PC-3 (cell line): Measurements from ENCODE around the gene RFTN1. TPM values are rescaled to one million over a fixed set of nuclear protein-coding genes. Genes with fewer than 3 reads are reported as not detected.

ENCODE experiments used
- ATAC-seq: fragments of 200-7000 bp; cut with Tn5 transposase; 2 replicates; pipeline ENCODE4 v1.9.1; 2020; ENCODE audit warnings: mild to moderate bottlenecking, moderate library complexity
- BruUV-seq: library from RNA; stranded (reverse); fragments of 400-500 nt; replicated peaks from 2 replicates; lab custom pipeline; 2021; lab: Mats Ljungman, UMichigan
- CTCF ChIA-PET: fragments of 300-600 bp; sonication (Branson Sonifier 250); formaldehyde crosslinking; loops from one replicate; lab custom pipeline; 2022; ENCODE audit warnings: antibody characterized with exemption; lab: Charles Lee
- POLR2A ChIA-PET: fragments of 300-600 bp; sonication (Branson Sonifier 250); formaldehyde crosslinking; loops from one replicate; lab custom pipeline; 2022; ENCODE audit warnings: antibody characterized with exemption; ENCODE audit not compliant: unreplicated experiment; lab: Charles Lee
- DNase-seq: peaks from one replicate; pipeline ENCODE4 v3.0.0-alpha.2; 2015
- H2AFZ ChIP-seq: fragments of 300-600 bp; sonication (generic); 2 replicates; pipeline ENCODE4 v1.6.0; 2016; ENCODE audit warnings: antibody characterized with exemption, low read length
- H3F3A ChIP-seq: fragments of 300-600 bp; sonication (generic); one replicate; pipeline ENCODE4 v1.6.0; 2017; ENCODE audit warnings: antibody characterized with exemption, low read length, control low read depth, mild to moderate bottlenecking; ENCODE audit not compliant: unreplicated experiment
- H3K27ac ChIP-seq: fragments of 300-600 bp; sonication (generic); 2 replicates; pipeline ENCODE4 v1.5.1; 2016; ENCODE audit warnings: mild to moderate bottlenecking, low read length
- H3K27me3 ChIP-seq: fragments of 300-600 bp; sonication (generic); 2 replicates; pipeline ENCODE4 v1.6.1; 2016; ENCODE audit warnings: low read length, mixed read lengths
- H3K36me3 ChIP-seq: fragments of 300-600 bp; sonication (generic); 2 replicates; pipeline ENCODE4 v1.6.1; 2016; ENCODE audit warnings: low read depth, mixed run types, low read length, mixed read lengths
- H3K4me1 ChIP-seq: fragments of 300-600 bp; sonication (generic); 2 replicates; pipeline ENCODE4 v1.5.1; 2016; ENCODE audit warnings: low read length; ENCODE audit not compliant: insufficient read depth
- H3K4me2 ChIP-seq: fragments of 300-600 bp; sonication (generic); 2 replicates; pipeline ENCODE4 v1.6.0; 2016; ENCODE audit warnings: low read length
- H3K4me3 ChIP-seq: fragments of 300-600 bp; sonication (generic); 2 replicates; pipeline ENCODE4 v1.5.1; 2016; ENCODE audit warnings: mild to moderate bottlenecking, low read length, mixed read lengths
- H3K79me2 ChIP-seq: fragments of 300-600 bp; sonication (generic); 2 replicates; pipeline ENCODE4 v1.6.1; 2017; ENCODE audit warnings: low read length, mixed read lengths
- H3K9ac ChIP-seq: fragments of 300-600 bp; sonication (generic); 2 replicates; pipeline ENCODE4 v1.6.0; 2016; ENCODE audit warnings: mild to moderate bottlenecking, low read length
- H3K9me2 ChIP-seq: fragments of 300-600 bp; sonication (generic); replicated peaks from 2 replicates; pipeline ENCODE4 v1.6.1; 2016; ENCODE audit warnings: mixed run types, low read length, mixed read lengths
- H3K9me3 ChIP-seq: fragments of 300-600 bp; sonication (generic); 2 replicates; pipeline ENCODE4 v1.6.1; 2016; ENCODE audit warnings: low read length, mixed read lengths
- H4K20me1 ChIP-seq: fragments of 300-600 bp; sonication (generic); 2 replicates; pipeline ENCODE4 v1.6.1; 2016; ENCODE audit warnings: low read length, mixed read lengths
- CTCF ChIP-seq: fragments of 300-600 bp; sonication (generic); conservative IDR thresholded peaks from 2 replicates; pipeline ENCODE4 v1.5.1; 2017; ENCODE audit warnings: antibody characterized with exemption, low read depth, mild to moderate bottlenecking, low read length
- EZH2 ChIP-seq: fragments of 300-600 bp; sonication (generic); IDR thresholded peaks from one replicate; pipeline ENCODE4 v1.6.1; 2017; ENCODE audit warnings: antibody characterized with exemption, mild to moderate bottlenecking, low read length; ENCODE audit not compliant: unreplicated experiment
- EZH2phosphoT487 ChIP-seq: fragments of 300-600 bp; sonication (generic); IDR thresholded peaks from 2 replicates; pipeline ENCODE4 v1.6.1; 2018; ENCODE audit warnings: mild to moderate bottlenecking, antibody characterized with exemption, low read length, borderline replicate concordance
- intact Hi-C: fragments of 100-400 bp; cut with micrococcal nuclease; formaldehyde crosslinking; loops from 2 replicates; pipeline ENCODE4 v1.9.0; 2023
- total RNA-seq: library from RNA; depleted of rRNA; stranded (reverse); fragments of >200 nt; gene quantifications from 2 replicates; pipeline ENCODE4 v1.2.3, GENCODE V29; 2014

Gene RFTN1
- total RNA-seq, 1 experiment from 2014 or later: 9.7 TPM

- no peaks in the 10 kb centered on the region for H3K27me3 ChIP-seq
- peaks cover 7% of the 10 kb centered on the region; the same call in 1 of the 2 replicates for H3K4me1 ChIP-seq
- ATAC-seq: no peak
- intact Hi-C loops: no loop called here
- no peak overlapping the region for H3K9ac ChIP-seq
- no peaks in the 10 kb centered on the region for H3K9me2 ChIP-seq
- H3K36me3 ChIP-seq: no peaks in the 10 kb centered on the region
- TF ChIP-seq CTCF (no peak), EZH2 (no peak)
- no peaks in the 10 kb centered on the region for H4K20me1 ChIP-seq
- H2AFZ ChIP-seq: no peak overlapping the region
- no peak overlapping the region for H3K4me2 ChIP-seq
- ChIA-PET POLR2A (no interaction called here), CTCF (no interaction called here)
- no peak for DNase-seq
- no peak overlapping the region for H3K27ac ChIP-seq
- H3K9me3 ChIP-seq: no peaks in the 10 kb centered on the region
- H3F3A ChIP-seq: no peaks in the 10 kb centered on the region
- no TSS peak for BruUV-seq
- no peak overlapping the region for H3K4me3 ChIP-seq
- H3K79me2 ChIP-seq: no peaks in the 10 kb centered on the region
These were observed 24.9 kb downstream of the RFTN1 start for GRCh38 chr3:16488637-16489036.

- no TSS peak for BruUV-seq
- Histone ChIP-seq H3K27me3 (no peaks in the 10 kb centered on the region), H3K9me3 (no peaks in the 10 kb centered on the region), H3K36me3 (no peaks in the 10 kb centered on the region), H2AFZ (no peak overlapping the region), H4K20me1 (no peaks in the 10 kb centered on the region), H3K4me3 (no peak overlapping the region), H3K4me2 (no peak overlapping the region), H3K27ac (no peak overlapping the region), H3K9me2 (no peaks in the 10 kb centered on the region), H3K9ac (no peak overlapping the region), H3K79me2 (no peaks in the 10 kb centered on the region), H3F3A (no peaks in the 10 kb centered on the region), H3K4me1 (peaks cover 7% of the 10 kb centered on the region; the same call in 1 of the 2 replicates)
- ATAC-seq (no peak), DNase-seq (no peak)
- CTCF ChIA-PET: no interaction called here
- POLR2A ChIA-PET: no interaction called here
- intact Hi-C loops: no loop called here
- no peak for TF ChIP-seq EZH2phosphoT487
- TF ChIP-seq EZH2: no peak
- no peak for TF ChIP-seq CTCF
These were observed 25.9 kb downstream of the RFTN1 start for GRCh38 chr3:16487511-16488175.

- intact Hi-C loops: no loop called here
- Histone ChIP-seq H3F3A (no peaks in the 10 kb centered on the region), H3K9me3 (no peaks in the 10 kb centered on the region), H3K36me3 (no peaks in the 10 kb centered on the region), H3K4me1 (peaks cover 7% of the 10 kb centered on the region; the same call in 1 of the 2 replicates), H3K79me2 (no peaks in the 10 kb centered on the region), H3K4me2 (no peak overlapping the region), H2AFZ (no peak overlapping the region), H3K27me3 (no peaks in the 10 kb centered on the region), H3K4me3 (no peak overlapping the region), H3K9ac (no peak overlapping the region), H3K27ac (no peak overlapping the region), H4K20me1 (no peaks in the 10 kb centered on the region), H3K9me2 (no peaks in the 10 kb centered on the region)
- BruUV-seq: no TSS peak
- ATAC-seq (no peak), DNase-seq (no peak)
- ChIA-PET POLR2A (no interaction called here), CTCF (no interaction called here)
- TF ChIP-seq EZH2 (no peak), EZH2phosphoT487 (no peak), CTCF (no peak)
These were observed 26.5 kb downstream of the RFTN1 start for GRCh38 chr3:16486951-16487480.
